Measurements from ENCODE around the gene COL3A1. TPM values are rescaled to one million over a fixed set of nuclear protein-coding genes. Genes with fewer than 3 reads are reported as not detected.

COL3A1 gene
- total RNA-seq, 1 donor from 2014 or later, result 12.5 TPM

- DNase-seq (ENCODE audit: low read depth), result no peak
- no peak for TF ChIP-seq CTCF (conservative IDR thresholded peaks at IDR 0.05; ENCODE audit: low read depth, low read length)
- H3K4me3 ChIP-seq (ENCODE audit: low read depth, low read length), result no peak overlapping the region
Measured at GRCh38 chr2:189002079-189002478, 27.9 kb downstream of the COL3A1 start.

GRCh38 chr2:189008555-189009262, 34.5 kb downstream of the COL3A1 start:
- no peak for TF ChIP-seq CTCF (conservative IDR thresholded peaks at IDR 0.05; ENCODE audit: low read depth, low read length)
- no peak for DNase-seq (ENCODE audit: low read depth)
- no peak overlapping the region for H3K4me3 ChIP-seq (ENCODE audit: low read depth, low read length)

GRCh38 chr2:189010536-189010935, 36.4 kb downstream of the COL3A1 start:
- DNase-seq (ENCODE audit: low read depth), result no peak
- H3K4me3 ChIP-seq (ENCODE audit: low read depth, low read length), result no peak overlapping the region
- no peak for TF ChIP-seq CTCF (conservative IDR thresholded peaks at IDR 0.05; ENCODE audit: low read depth, low read length)

GRCh38 chr2:189012351-189012750, 38.2 kb downstream of the COL3A1 start:
- DNase-seq (ENCODE audit: low read depth), result no peak
- TF ChIP-seq CTCF (conservative IDR thresholded peaks at IDR 0.05; ENCODE audit: low read depth, low read length), result no peak

GRCh38 chr2:189013031-189013430, 38.9 kb downstream of the COL3A1 start:
- H3K4me3 ChIP-seq (ENCODE audit: low read depth, low read length), result no peak overlapping the region
- DNase-seq (ENCODE audit: low read depth), result no peak
- TF ChIP-seq CTCF (conservative IDR thresholded peaks at IDR 0.05; ENCODE audit: low read depth, low read length), result no peak

More at GRCh38 chr2:189012351-189012750, 38.2 kb downstream of the COL3A1 start:
- no peak overlapping the region for H3K4me3 ChIP-seq (ENCODE audit: low read depth, low read length)

- no peak for DNase-seq (ENCODE audit: low read depth)
- no peak for TF ChIP-seq CTCF (conservative IDR thresholded peaks at IDR 0.05; ENCODE audit: low read depth, low read length)
- H3K4me3 ChIP-seq (ENCODE audit: low read depth, low read length), result no peak overlapping the region
Measured at GRCh38 chr2:189013671-189014448, 39.7 kb downstream of the COL3A1 start.
